ENCODE data around the gene CNTNAP5.

The CNTNAP5 gene

GRCh38 chr2:124250433-124250832, 225.3 kb downstream of the CNTNAP5 start:
- FAIRE-seq (no peak), DNase-seq (ENCODE audit: extremely low spot score, insufficient read length, low read depth) (no peak)

- no peak for DNase-seq (ENCODE audit: extremely low spot score, insufficient read length, low read depth)
- FAIRE-seq: no peak
Observed at GRCh38 chr2:124254621-124255020, 229.5 kb downstream of the CNTNAP5 start.

DNA sequence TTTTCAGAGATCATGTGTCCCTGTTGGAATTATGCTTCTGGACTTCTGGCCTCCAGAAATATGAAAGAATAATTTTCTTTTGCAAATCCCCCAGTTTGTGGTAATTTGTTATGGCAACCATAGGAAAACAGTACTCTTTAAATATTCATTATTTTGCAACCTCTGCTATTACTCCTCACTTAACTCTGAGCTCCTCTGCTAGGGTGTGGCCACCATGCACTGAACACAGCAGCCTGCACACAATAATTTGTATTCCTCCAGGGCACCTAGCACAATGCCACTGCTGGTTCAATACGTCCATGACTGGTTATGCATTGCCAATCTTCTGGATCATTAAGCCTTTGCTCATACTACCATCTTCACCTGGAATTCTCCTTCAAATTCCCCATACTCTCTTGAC, 232.0 kb downstream of the CNTNAP5 start:
- FAIRE-seq (no peak), DNase-seq (ENCODE audit: extremely low spot score, insufficient read length, low read depth) (no peak)

DNA sequence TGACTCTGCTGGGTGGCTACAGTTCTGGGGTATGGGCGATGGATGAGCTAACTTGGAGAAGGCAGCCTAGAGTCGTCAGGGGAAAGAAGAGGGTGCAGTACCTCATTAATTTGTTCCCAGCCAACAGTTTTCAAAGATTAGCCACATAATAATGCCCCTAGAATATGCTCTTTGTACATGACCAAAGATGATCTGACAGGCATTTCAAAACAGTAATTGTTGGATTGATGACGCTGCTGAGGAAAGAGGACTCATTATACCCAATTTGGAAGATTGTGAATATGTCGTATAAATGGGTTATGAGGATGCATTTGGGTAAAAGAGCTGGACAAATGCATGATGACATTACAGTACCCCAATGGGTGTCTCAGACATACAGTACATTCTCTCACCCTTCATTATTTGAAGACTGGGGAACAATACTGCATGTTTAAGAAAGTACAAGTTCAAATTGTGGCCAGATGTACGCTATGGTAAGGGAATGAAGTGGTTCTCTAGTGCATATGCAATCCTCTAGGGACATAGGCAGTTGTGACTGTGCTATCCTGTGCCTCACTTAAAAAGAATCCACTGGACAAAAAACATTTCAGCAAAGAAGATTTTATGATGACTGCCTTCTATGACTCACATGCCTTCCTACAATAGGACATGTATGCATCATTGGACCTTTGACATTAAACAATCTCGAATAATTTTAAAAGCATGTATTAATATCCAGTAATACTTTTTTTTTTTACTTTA, 233.2 kb downstream of the CNTNAP5 start:
- no peak for FAIRE-seq
- DNase-seq (ENCODE audit: extremely low spot score, insufficient read length, low read depth): no peak

DNA sequence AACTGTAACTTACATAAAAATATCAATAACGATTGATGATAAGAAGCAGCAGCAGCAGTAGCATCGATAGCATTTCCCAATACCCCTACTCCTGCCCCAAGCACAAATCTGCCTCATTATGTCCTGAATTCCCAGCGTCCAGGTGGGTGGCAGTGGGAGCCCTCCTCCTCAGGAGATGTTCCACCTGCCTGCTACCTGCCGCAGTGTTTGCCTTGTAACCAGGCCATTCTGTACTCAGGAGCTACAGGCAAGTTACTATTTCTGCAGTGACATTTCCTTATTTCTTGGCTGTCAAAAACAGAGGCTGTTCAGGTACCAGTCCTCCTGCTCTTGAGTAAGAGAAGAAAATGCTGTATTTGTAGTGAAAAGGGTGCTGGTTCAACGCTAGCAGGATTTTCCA, 236.4 kb downstream of the CNTNAP5 start:
- FAIRE-seq: no peak
- no peak for DNase-seq (ENCODE audit: extremely low spot score, insufficient read length, low read depth)

DNA sequence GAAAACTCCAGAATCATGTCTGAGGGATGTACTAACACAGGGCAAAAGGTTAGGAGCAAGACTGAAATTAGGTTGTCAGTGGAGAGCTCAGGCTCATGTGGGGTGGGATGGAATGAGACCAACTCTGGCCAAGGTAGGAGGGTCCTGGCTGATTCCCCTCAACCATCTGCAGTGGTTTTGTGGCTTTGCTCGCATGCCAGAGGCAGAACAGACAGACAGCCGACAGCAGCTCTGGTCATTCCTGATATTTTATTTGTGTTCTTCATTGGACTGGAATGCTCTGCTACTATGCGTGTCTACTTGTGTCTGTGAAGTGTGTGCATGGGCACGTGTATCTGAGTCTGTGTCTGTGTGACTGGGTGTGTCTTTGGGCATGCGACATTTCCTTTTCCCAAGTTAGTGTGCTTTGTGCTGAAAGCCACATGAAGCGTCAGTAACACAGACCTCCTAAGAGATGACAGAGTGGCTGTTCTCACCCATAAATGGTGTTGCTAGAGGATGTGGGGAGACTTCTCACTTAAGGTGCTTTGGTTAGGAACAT, 239.5 kb downstream of the CNTNAP5 start:
- no peak for DNase-seq (ENCODE audit: extremely low spot score, insufficient read length, low read depth)
- no peak for FAIRE-seq

DNA sequence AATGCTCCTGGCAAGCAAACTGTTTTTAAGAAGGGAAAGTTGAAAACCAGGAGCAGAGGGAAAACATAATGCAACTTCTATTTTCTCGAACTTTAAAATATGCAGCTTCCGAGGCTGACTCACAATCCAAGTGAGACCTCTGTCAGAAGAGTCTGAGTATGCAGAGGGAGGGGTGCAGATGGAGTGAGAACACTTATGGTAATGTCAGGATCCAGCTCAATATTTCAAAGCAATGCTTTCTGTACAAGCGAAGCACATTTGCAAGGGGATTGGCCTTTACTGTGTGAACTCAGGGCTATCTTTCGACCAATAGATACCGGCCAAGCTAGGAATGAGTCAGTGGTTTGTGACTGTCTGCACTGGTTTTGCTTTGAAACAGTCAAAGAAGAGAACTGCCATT, 242.7 kb downstream of the CNTNAP5 start:
- DNase-seq (ENCODE audit: extremely low spot score, insufficient read length, low read depth) (no peak), FAIRE-seq (no peak)

DNA sequence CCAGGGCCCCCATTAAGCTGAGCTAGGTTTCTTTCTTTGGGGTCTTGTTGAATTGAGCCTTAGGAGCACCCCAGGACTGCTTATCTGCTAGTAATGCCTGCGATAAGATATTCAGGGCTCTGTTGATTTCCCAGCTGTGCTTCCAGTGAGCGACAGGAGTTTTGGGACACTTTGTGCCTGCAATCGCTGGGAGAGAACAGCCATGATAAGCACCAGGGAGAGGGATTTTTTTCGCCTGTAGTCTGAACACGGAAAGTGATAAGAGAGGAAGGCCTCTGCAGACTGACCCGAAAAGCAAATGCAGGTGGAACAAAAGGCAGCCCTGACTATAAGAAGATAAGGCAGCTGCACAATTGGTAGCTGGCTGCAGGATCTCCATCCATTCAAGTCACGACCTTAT, 244.3 kb downstream of the CNTNAP5 start:
- FAIRE-seq (no peak), DNase-seq (ENCODE audit: extremely low spot score, insufficient read length, low read depth) (no peak)

- no peak for DNase-seq (ENCODE audit: extremely low spot score, insufficient read length, low read depth)
- FAIRE-seq: no peak
Observed at GRCh38 chr2:124272261-124272841, 247.3 kb downstream of the CNTNAP5 start.

- no peak for FAIRE-seq
- DNase-seq (ENCODE audit: extremely low spot score, insufficient read length, low read depth): no peak
Observed at GRCh38 chr2:124281541-124281940, 256.5 kb downstream of the CNTNAP5 start.

DNA sequence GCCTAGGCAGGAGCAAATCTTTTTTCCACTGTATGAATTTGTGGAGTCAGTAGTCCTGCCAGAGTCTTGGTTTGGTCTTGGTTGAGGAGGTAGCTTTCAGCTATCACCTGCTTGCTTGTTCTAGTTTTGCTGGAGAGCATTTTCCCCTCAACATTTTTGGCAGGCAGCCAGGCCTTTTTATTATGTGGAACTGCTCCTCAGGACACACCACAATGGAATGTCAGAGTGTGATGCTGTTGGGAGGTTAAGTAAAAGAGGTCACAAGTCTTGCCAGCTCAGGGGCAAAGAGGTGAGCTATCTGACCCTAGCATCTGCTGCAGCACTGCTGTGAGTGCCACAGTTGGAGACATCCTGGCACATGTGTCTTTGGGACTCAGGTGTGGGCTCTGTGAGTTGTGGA, 258.0 kb downstream of the CNTNAP5 start:
- DNase-seq (ENCODE audit: extremely low spot score, insufficient read length, low read depth) (no peak), FAIRE-seq (no peak)

DNA sequence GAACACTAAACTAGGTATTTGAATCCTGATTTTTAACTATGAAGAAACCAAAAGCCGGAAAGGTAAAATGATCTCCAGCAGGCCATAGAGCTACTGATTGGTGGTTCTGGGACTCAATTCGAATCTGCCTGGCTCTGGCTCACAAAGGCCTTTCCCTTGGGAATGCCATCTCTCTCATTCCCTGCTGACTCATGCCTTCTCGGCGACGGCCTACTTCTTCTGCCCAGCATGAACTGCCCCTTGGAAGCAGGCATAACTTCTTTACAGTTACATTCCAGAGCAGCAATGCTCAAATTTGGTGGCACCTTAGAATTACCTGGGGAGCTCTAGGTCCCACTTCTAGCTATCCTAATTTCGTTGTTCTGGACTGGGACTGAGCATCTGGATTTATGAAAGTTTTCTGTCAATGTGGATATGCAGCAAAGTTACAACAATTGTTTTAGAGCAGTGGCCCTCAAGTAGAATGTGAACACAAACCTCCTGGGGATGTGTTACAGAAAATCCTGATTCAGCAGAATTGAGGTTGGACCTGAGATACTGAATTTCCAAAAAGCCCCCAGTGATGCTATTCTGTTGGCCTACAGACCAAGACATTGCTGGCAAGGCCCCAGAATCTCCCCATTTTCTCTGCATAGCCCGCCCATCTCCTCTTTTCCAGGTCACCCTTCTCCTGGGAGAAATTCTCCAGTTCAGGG, 261.1 kb downstream of the CNTNAP5 start:
- FAIRE-seq: no peak
- DNase-seq (ENCODE audit: extremely low spot score, insufficient read length, low read depth): no peak

GRCh38 chr2:124289060-124289459, 264.0 kb downstream of the CNTNAP5 start:
- DNase-seq (ENCODE audit: extremely low spot score, insufficient read length, low read depth) (no peak), FAIRE-seq (no peak)

DNA sequence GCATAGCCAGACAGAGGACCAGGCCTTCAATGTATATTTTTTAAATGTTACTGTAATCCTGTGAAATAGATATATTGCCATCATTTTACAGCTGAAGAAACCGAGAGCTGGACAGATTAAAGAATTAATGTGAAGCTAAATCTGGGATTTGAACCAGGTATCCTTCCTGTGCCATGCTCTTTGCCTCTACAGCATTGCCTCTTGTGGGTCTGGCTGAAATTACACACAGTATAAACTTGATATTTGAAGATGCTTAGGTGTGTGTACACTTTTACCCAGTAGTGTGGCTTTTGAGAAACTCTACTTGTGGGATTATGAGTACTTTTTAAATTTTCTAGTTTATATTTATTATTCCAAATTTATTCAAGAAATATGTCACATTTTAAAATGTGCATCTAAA, 264.5 kb downstream of the CNTNAP5 start:
- no peak for FAIRE-seq

GRCh38 chr2:124296470-124296869, 271.4 kb downstream of the CNTNAP5 start:
- no peak for DNase-seq (ENCODE audit: extremely low spot score, insufficient read length, low read depth)
- no peak for FAIRE-seq

More for the DNA sequence above, 264.5 kb downstream of the CNTNAP5 start:
- no peak for DNase-seq (ENCODE audit: extremely low spot score, insufficient read length, low read depth)

- no peak for DNase-seq (ENCODE audit: extremely low spot score, insufficient read length, low read depth)
- no peak for FAIRE-seq
Observed at GRCh38 chr2:124301915-124302314, 276.8 kb downstream of the CNTNAP5 start.

- no peak for FAIRE-seq
- no peak for DNase-seq (ENCODE audit: extremely low spot score, insufficient read length, low read depth)
Observed at GRCh38 chr2:124308319-124309062, 283.4 kb downstream of the CNTNAP5 start.

GRCh38 chr2:124309563-124310138, 284.6 kb downstream of the CNTNAP5 start:
- no peak for FAIRE-seq
- DNase-seq (ENCODE audit: extremely low spot score, insufficient read length, low read depth): no peak

- DNase-seq (ENCODE audit: extremely low spot score, insufficient read length, low read depth): no peak
- FAIRE-seq: no peak
Observed at GRCh38 chr2:124310671-124311070, 285.6 kb downstream of the CNTNAP5 start.

- no peak for FAIRE-seq
- DNase-seq (ENCODE audit: extremely low spot score, insufficient read length, low read depth): no peak
Observed at GRCh38 chr2:124314084-124314483, 289.0 kb downstream of the CNTNAP5 start.

All from GM18507 (cell line).